ENCODE data around the gene TEX9.

TEX9 gene

GRCh38 chr15:56472278-56472677, 107.1 kb downstream of the TEX9 start:
- in situ Hi-C loops (cut with MboI; ENCODE audit: low pct_unique_long_range_greater_than_20kb, low sequenced_read_pairs, unreplicated experiment): no loop called here
- TF ChIP-seq CTCF (IDR thresholded peaks at IDR 0.05; ENCODE audit: extremely low read depth, insufficient read depth, missing control alignments): no peak
- no peak for DNase-seq (ENCODE audit: low spot score)

- in situ Hi-C loops (cut with MboI; ENCODE audit: low pct_unique_long_range_greater_than_20kb, low sequenced_read_pairs, unreplicated experiment): no loop called here
- TF ChIP-seq CTCF (IDR thresholded peaks at IDR 0.05; ENCODE audit: extremely low read depth, insufficient read depth, missing control alignments): no peak
- DNase-seq (ENCODE audit: low spot score): no peak
These were observed 107.8 kb downstream of the TEX9 start for GRCh38 chr15:56473017-56473416.

GRCh38 chr15:56475351-56475750, 110.1 kb downstream of the TEX9 start:
- in situ Hi-C loops (cut with MboI; ENCODE audit: low pct_unique_long_range_greater_than_20kb, low sequenced_read_pairs, unreplicated experiment): loop anchor here (25.0 kb wide), 2 partner anchors 662 to 1062 kb away; no protein-coding TSS in a partner anchor

More at GRCh38 chr15:56475351-56475750, 110.1 kb downstream of the TEX9 start:
- no peak for DNase-seq (ENCODE audit: low spot score)
- TF ChIP-seq CTCF (IDR thresholded peaks at IDR 0.05; ENCODE audit: extremely low read depth, insufficient read depth, missing control alignments): no peak
